ENCODE results near the gene ABHD6. TPM values are rescaled to one million over a fixed set of nuclear protein-coding genes. Genes with fewer than 3 reads are reported as not detected.
A peak's percentile ranks its signal among the peaks of the same experiment; 100 is the strongest.

The ABHD6 gene
- total RNA-seq, 4 donors from 2014 or later: 5.8 to 14.0 (median 9.6) TPM

DNA sequence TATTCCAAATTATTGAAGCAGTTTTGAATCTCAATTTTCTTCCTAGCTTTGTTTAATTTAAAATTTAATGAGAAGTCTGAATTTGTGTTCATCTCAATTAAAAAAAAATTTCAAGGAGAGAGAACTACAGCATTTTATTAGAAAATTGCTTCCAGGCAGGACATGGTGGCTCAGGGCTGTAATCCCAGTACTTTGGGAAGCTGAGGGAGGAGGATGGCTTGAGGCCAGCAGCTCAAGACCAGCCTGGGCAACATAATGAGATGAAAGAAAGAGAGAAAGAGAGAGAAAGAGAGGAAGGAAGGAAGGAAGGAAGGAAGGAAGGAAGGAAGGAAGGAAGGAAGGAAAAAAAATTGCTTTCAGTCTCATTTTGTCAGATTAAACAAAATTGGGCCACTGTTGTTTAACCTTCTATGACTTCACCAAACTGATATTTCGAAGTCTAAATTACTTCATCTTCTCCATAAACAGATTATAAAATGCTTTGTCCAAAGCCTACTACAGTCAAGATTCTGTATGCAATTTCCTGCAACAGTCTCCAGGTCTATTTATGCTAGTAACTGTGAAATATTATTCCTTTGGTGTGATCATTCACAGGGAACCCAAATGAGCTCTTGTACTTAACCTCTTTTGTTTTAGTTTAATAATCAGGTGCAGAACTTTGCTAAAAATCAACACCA, 6.6 kb upstream of the ABHD6 start:
- ATAC-seq (no peak), DNase-seq (no peak)
- no peaks in the 10 kb centered on the region for H3K9me3 ChIP-seq
- no peaks in the 10 kb centered on the region for H3K27me3 ChIP-seq
- in situ Hi-C loops (cut with MboI; ENCODE audit: low sequenced_read_pairs in 4 of 4): loop anchor here in 1 of 4 donors (10.0 kb wide), 1 partner anchor 74 kb away; the partner anchor contains the start of genes HTD2 and RPP14
- no peaks in the 10 kb centered on the region for H3K4me1 ChIP-seq
- no peaks in the 10 kb centered on the region for H3K36me3 ChIP-seq
- H3K4me3 ChIP-seq: no peak overlapping the region
- no peak overlapping the region for H3K27ac ChIP-seq
- intact Hi-C loops (cut with DNase I; ENCODE audit: low total_unique reads): no loop called here
- TF ChIP-seq POLR2A (IDR thresholded peaks at IDR 0.05): no peak

GRCh38 chr3:58231666-58232065, 5.9 kb upstream of the ABHD6 start:
- intact Hi-C loops (cut with DNase I; ENCODE audit: low total_unique reads) (no loop called here), in situ Hi-C loops (cut with MboI; ENCODE audit: low sequenced_read_pairs in 4 of 4) (loop anchor here in 1 of 4 donors (10.0 kb wide), 1 partner anchor 73 kb away; the partner anchor contains the start of genes HTD2 and RPP14)
- Histone ChIP-seq H3K4me3 (no peak overlapping the region), H3K36me3 (no peaks in the 10 kb centered on the region), H3K27ac (no peak overlapping the region), H3K27me3 (no peaks in the 10 kb centered on the region), H3K9me3 (no peaks in the 10 kb centered on the region), H3K4me1 (peaks cover 0 to 2% of the 10 kb centered on the region in 2 donors)
- no peak for TF ChIP-seq POLR2A (IDR thresholded peaks at IDR 0.05)
- DNase-seq (no peak), ATAC-seq (no peak)

GRCh38 chr3:58234516-58234931, 3.1 kb upstream of the ABHD6 start:
- ATAC-seq (no peak), DNase-seq (no peak)
- in situ Hi-C loops (cut with MboI; ENCODE audit: low sequenced_read_pairs in 4 of 4): loop anchor here in 1 of 4 donors (10.0 kb wide), 1 partner anchor 70 kb away; the partner anchor contains the start of genes HTD2 and RPP14
- intact Hi-C loops (cut with DNase I; ENCODE audit: low total_unique reads): no loop called here
- Histone ChIP-seq H3K27me3 (no peaks in the 10 kb centered on the region), H3K27ac (no peak overlapping the region), H3K4me1 (peaks cover 3 to 14% of the 10 kb centered on the region in 2 donors), H3K4me3 (no peak overlapping the region), H3K9me3 (no peaks in the 10 kb centered on the region), H3K36me3 (no peaks in the 10 kb centered on the region)
- TF ChIP-seq POLR2A (IDR thresholded peaks at IDR 0.05): no peak
- no peak for TF ChIP-seq CTCF (IDR thresholded peaks at IDR 0.05 in 4 of 5, conservative IDR thresholded peaks at IDR 0.05 in 1 of 5)

DNA sequence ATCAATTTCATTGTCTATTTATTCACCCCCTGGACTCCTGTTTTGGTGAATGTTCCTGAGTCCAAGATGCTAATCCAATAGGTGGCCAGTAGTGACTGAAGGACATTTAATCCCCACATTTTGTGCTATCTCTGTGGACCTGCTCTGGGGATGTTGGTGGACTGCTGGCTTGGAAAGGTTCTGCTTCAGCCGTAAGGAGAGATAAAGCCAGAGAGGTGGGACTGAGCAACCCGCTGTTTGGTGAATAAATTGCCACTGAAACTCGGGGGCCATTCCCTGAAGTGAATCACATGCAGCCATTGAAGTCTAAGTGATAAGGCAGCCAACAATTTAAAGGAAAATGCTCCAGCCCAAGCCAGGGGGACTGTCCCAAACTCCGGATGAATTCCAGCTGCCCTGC, 1.6 kb upstream of the ABHD6 start:
- Histone ChIP-seq H3K4me1 (peaks cover 5 to 14% of the 10 kb centered on the region in 2 donors), H3K36me3 (no peaks in the 10 kb centered on the region), H3K4me3 (no peak overlapping the region), H3K9me3 (no peaks in the 10 kb centered on the region), H3K27me3 (no peaks in the 10 kb centered on the region), H3K27ac (no peak overlapping the region)
- DNase-seq (no peak), ATAC-seq (no peak)
- in situ Hi-C loops (cut with MboI; ENCODE audit: low sequenced_read_pairs in 4 of 4): loop anchor here in 1 of 4 donors (10.0 kb wide), 1 partner anchor 69 kb away; the partner anchor contains the start of genes HTD2 and RPP14
- intact Hi-C loops (cut with DNase I; ENCODE audit: low total_unique reads): loop anchor here (5.0 kb wide), 2 partner anchors 196 to 256 kb away; partner anchors contain the start of genes KCTD6 and PDHB
- no peak for TF ChIP-seq CTCF (IDR thresholded peaks at IDR 0.05 in 4 of 5, conservative IDR thresholded peaks at IDR 0.05 in 1 of 5)
- no peak for TF ChIP-seq POLR2A (IDR thresholded peaks at IDR 0.05)

GRCh38 chr3:58236527-58237237, 910 bp upstream of the ABHD6 start:
- H3K36me3 ChIP-seq: no peaks in the 10 kb centered on the region
- DNase-seq (peak in 1 of 2 donors; percentile 21), ATAC-seq (peak; percentile 7 to 16)
- H3K4me1 ChIP-seq: peaks cover 9 to 14% of the 10 kb centered on the region in 2 donors
- intact Hi-C loops (cut with DNase I; ENCODE audit: low total_unique reads): loop anchor here (1.0 to 5.0 kb wide), 3 partner anchors 70 to 256 kb away; partner anchors contain the start of genes HTD2, KCTD6, PDHB and RPP14
- no peaks in the 10 kb centered on the region for H3K9me3 ChIP-seq
- in situ Hi-C loops (cut with MboI; ENCODE audit: low sequenced_read_pairs in 4 of 4): loop anchor here in 1 of 4 donors (10.0 kb wide), 1 partner anchor 68 kb away; the partner anchor contains the start of genes HTD2 and RPP14
- peak overlapping the region; percentile 68 to 96 (median 76) for H3K4me3 ChIP-seq
- peak overlapping the region; percentile 76 to 87 (median 86) for H3K27ac ChIP-seq
- TF ChIP-seq CTCF (IDR thresholded peaks at IDR 0.05 in 4 of 5, conservative IDR thresholded peaks at IDR 0.05 in 1 of 5): no peak
- TF ChIP-seq POLR2A (IDR thresholded peaks at IDR 0.05): no peak
- H3K27me3 ChIP-seq: no peaks in the 10 kb centered on the region

Data from gastrocnemius medialis (tissue), 4 donors.